NCI-H187 treated with DMSO at 0.1 percent for 48 hours (cell line): Measurements from ENCODE around the gene BLM.
"Not testable (repeated sequence)": the region's sequence is repeated elsewhere in the genome, so short reads cannot be mapped to it uniquely, and the experiment has no call there.

ENCODE experiments used
- DNase-seq: peaks from one replicate; lab custom pipeline; 2025; lab: John Stamatoyannopoulos, UW

The BLM gene

DNA sequence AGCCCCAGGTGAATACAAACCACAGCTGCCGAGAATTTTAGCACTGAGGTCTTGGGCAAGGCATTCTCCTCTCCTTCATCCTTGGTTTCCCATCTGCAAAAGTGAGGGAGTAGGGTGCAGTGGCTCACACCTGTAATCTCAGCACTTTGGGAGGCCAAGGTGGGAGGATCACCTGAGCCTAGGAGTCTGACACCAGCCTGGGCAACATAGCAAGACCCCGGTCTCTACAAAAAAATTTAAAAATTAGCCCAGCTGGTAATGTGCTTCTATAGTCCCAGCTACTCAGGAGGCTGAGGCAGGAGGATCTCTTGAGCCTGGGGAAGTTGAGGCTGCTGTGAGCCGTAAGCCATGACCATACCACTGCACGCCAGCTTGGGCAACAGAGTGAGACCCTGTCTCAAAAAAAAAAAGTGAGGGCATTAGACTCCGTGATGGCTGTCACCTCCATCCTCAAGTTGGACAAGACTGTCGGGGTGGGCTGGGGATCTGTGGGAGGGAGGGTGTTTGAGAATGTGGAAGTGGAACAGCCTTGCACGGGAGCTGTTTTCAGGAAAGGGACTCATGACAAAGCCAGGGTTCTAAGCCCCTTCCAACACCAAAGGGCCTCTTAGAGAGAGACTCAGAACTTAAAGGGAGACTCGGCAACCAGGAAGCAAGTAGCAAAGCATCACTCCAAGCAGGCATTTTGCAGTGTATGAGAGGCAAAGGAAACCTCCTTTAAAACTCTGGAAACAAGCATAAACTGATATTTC lies 105.2 kb downstream of the BLM start:
- no peak for DNase-seq

DNA sequence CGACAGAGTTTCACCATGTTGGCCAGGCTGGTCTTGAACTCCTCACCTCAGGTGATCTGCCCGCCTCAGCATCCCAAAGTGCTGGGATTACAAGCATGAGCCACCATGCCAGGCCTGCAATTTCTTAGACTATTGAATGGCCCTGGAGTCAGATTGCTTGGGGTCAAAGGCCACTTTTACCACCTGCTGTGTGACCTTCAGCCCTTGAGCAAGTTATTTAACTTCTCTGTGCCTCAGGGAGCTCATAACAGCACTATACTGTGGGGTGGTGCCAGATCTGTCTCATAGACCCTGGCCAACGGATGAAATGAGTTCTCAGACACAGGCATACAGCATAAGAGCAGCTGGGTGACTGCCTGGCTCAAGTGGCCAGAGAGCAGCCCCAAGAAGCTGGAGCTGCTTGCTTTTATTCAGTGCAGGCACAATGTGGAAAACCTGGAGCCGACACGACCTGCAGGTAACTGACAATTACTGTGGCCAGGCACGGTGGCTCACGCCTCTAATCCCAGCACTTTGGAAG lies 106.4 kb downstream of the BLM start:
- no peak for DNase-seq

DNA sequence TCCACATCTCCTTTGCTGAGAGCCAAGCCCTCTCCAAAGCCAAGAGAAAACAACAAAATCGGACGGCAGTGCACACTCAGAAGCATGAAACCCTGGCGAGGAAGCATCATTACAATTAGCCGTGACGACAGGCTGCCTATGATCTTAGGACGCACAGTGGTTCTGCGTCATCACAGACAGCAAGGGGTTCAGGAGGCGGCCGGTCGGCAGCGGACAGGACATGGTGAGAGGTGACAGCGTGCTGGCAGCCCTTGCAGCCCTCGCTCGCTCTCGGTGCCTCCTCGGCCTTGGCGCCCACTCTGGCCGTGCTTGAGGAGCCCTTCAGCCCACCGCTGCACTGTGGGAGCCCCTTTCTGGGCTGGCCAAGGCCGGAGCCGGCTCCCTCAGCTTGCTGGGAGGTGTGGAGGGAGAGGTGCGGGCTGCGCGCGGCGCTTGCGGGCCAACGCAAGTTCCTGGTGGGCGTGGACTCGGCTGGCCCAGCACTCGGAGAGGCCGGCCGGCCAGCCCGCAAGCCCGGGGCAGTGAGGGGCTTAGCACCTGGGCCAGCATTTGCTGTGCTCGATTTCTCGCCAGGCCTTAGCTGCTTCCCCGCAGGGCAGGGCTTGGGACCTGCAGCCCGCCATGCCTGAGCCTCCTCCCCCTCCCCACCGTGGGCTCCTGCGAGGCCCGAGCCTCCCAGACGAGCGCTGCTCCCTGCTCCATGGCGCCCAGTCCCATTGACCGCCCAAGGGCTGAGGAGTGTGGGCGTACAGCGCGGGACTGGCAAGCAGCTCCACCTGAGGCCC lies 108.2 kb downstream of the BLM start:
- not testable (repeated sequence) for DNase-seq

DNA sequence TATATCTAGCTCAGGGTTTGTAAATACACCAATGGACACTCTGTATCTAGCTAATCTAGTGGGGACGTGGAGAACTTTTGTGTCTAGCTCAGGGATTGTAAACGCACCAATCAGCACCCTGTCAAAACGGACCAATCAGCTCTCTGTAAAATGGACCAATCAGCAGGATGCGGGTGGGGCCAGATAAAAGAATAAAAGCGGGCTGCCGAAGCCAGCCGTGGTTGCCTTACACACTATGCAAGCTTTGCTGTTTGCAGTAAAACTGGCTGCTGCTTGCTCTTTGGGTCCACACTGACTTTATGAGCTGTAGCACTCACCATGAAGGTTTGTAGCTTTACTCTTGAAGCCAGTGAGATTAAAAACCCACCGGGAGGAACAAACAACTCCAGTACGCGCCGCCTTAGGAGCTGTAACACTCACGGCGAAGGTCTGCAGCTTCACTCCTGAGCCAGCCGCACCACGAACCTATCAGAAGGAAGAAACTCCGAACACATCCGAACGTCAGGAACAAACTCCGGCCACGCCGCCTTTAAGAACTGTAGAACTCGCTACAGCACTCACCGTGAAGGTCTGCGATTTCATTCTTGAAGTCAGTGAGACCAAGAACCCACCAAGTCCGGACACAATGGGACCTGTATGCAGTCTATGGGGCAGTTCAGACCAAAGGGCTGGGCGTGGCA lies 109.2 kb downstream of the BLM start:
- not testable (repeated sequence) for DNase-seq

DNA sequence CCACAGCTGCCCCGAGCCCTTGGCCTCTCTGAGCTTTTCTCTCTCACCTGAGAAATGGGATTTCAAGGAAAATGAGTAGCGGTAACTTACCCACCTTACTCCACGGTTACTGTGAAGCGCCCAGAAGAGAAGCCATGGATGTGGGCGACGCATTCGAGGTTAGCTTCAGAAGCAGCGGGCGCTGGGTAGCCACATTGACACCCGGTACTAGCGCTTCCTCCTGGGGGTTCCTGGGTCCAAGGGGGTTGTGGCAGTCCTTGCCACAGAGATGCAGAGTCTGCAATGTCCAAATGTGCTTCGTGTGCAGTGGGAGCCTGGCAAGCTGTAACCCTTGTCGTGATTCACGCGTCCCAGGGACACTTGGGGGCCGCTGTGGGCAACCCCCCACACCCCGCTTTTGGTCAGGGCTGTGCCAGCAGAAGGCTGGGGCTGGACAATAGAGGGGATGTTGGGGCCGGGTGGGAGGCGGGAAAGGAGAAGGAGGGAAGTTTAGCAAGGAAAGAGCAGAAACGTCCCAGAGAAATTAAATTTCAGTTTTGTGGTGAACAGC lies 109.8 kb downstream of the BLM start:
- DNase-seq = no peak

DNA sequence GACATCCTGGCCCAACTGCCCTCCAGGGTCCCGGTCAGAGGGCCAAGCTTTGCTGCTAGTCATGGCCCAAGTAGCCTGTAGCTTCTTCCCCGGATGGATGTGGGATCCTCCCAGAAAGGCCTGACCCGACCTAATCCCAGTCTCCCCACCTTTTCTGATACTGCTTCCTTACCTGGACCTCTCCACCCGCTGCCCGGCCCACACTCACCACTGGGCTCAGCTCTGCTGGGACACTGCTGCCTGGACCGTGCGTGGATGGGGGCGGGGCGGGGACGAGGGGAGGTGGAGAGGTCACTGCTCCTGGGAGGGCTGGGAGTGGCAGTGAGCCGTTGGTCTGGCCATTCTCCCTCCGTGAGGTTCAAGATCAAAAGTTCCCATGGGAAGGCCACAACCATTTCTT lies 111.0 kb downstream of the BLM start:
- DNase-seq = no peak

DNA sequence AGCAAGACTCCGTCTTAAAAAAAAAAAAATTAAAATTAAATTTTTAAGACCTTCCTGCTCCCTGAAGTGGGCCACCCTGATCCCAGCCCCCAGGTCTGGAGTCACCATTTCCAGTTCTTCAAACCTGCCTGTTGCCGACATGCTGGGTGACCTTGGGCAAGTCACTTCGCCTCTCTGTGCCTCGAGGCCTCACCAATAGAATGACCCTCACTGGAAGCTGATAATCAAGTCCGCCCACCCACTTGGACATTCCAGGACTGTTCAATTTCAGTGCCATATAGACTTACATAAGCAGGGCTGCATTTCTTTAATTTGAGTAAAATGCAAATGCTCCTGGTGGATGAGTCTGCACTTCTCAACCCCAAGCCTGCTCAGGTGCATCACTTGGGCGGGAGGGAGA lies 112.0 kb downstream of the BLM start:
- DNase-seq = no peak

DNA sequence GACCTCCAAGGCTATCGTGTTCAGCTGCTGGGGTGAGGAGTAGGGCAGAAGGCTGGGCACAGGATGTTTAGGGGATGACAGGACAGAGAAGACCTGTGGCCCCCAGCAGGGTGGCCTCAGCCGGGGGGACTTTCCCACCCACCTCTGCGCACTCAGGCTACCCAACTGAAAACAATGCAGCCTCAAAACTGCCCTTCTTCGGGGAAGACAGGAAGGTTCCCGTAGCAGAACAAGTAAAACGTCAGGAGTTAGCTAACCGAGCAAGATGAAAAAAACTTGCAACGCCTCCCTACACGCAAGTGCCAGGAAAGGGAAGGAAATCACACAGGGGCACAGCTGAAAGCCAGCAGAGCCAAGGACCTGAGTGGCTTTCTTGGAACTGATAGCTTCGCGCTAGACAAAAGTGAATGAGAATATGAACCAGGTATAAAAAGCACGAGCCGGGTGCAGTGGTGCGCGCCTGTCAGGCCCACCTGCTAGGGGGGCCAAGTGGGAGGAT lies 112.8 kb downstream of the BLM start:
- no peak for DNase-seq

DNA sequence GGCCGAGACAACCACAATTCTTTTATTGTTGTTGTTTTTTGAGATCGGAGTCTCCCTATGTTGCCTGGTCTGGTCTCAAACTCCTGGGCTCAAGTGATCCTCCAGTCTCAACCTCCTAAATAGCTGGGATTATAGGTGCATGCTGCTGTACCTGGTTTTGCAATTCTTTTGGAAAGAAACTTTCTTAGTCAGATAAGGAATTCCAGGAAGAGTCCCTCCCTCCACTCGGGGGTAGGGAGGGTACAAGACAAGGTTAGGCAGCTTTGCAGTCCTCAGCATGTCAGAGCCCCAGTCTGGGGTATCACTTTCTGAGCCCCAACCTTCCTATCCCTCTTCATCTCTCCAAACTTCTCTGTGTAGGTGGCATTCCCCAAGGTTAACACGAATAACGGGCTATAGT lies 117.5 kb downstream of the BLM start:
- DNase-seq = no peak

DNA sequence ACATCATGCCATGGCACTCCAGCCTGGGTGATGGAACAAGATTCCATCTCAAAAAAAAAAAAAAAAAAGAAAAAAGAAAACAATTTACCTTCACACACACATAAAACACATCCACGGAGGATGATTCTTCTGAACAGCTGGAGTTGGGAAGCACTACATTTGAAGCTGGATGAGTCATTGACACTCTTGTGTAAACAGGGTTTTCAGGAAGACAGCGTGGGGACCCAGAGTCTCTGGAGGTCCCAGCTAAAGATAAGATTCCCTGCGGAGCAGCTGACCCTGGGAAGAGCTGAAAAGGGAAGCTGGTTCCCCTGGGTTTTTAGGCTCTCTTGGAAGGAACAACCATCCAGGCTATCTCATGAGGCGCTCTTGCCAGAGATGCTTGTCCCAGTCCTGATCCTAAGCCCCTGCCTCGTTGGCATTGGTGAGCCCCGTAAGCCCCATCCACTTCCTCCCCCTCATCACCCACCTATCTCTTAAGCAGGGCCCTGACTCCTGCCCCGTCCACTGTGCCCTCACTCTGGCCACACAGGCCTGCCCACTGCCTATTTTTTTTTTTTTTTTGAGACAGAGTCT lies 119.2 kb downstream of the BLM start:
- DNase-seq = no peak

DNA sequence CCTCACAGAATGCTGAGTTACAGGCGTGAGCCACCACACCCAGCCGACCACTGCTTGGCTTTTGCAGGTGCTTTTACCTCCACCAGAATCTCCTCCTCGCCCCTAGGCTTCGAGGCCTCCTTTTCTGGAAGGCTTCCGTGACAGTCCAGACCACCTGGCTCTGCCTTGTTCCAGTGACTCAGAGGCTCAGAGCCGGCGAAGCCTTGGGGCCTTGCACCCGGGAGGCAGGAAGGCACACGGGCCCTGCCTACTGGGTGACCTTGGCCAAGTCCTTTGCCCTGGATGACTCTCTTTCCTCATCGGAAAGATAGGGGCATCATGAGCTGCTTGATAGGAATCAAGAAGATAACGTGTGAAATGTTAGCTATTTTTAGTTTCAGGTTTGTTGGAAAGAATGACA lies 119.9 kb downstream of the BLM start:
- no peak for DNase-seq

DNA sequence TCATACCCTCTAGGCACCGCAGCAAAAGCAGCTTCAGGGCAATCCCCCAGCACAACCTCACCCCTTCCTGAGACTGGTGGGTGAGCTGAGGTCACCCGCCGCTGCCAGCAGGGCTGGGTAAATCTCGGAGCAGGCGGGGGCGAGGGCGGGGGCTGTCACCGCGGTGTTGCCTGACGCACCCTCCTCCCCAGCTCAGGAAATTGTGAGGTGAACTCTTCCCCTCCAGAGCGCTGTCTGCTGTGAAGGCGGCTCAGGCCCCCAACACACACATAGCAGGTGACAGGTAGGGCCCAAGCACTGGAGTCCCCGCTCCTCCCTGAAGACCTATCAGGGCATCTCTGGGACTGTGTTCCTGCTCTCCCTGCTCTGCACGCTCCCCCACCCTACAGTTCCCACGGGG lies 121.0 kb downstream of the BLM start:
- DNase-seq = no peak

DNA sequence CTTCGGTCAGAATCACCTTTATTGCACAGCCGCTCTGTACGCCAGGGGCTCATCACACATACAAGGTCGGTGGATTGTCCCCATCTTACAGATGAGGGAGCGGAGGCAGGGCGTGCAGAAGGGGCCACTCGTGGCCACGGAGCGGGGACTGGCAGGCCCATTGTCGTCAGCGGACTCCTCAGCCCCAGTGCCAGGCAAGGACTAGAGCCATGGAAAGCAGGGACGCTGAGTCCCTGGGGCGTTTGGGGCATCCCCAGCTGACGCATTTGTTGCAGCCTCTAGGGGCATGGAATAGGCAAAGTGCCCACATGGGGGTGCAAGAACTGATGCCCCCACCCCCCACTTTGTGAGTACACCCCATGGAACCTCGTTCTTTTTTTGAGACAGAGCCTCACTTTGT lies 121.4 kb downstream of the BLM start:
- no peak for DNase-seq

DNA sequence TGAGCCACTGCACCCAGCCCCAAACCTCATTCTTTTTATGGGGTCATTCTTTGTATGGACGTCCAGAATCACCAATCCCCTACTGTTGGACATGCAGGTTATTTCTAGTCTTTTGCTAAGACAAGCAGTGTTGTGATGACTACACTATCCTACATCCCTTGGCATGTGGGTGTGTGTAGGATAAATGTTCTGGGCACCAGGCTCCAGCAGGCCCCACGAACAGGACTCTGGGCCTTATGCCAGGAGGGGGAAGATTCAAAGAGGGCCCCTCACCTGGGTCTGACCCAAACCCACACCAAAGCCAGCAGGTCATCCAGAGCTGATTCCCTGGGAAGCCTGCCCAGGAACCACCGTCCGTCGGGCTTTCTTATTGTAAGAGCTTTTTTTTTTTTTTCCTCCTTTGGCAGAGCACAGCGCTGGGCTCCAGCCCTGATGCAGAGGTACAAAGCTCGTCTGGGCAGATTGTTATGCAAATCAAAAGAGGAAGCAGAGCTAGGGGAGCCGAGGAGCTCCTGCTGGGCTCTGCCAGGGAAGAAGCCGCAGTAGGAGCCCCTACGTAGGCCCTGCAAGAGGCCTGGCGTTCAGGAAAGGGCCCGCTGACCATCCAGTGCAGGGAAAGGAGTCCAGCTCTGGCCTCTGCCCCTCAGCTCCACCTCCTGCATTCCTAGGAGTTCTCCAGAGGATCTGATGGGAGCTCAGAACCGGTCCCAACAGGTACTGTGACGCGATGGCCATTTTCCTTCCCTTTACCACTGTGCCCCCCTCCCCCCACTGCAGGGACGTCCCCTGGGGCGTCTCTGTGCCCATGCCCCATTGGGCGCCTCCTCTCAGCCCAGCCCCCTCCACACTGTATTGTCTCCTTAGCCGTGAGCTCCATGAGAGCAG lies 122.3 kb downstream of the BLM start:
- DNase-seq = no peak

DNA sequence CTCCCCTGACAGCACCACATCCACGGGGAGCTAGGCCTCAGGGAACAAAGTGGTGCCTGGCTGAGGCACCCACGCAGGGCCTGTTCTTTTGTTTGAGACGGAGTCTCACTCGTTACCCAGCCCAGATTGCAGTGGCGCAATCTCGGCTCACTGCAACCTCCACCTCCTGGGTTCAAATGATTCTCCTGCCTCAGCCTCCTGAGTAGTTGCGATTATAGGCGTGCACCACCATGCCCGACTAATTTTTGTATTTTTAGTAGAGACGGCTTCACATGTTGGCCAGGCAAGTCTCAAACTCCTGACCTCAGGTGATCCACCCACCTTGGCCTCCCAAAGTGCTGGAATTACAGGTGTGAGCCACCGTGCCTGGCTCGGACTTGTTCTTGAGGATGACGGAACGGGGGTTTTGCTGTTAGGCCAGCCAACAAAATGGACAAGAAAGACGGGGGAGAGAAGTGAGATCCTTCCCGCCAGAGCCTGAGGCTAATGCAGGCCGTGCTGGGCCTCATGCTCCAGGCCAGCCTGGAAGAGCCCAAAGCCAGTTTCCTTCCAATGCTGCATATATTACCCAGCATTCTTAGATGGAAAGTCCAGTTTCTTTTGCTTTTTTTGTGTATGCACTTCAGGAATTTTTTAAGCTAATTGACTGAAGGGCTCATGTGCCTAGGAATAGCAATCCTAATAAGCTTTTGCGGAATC lies 123.2 kb downstream of the BLM start:
- no peak for DNase-seq

DNA sequence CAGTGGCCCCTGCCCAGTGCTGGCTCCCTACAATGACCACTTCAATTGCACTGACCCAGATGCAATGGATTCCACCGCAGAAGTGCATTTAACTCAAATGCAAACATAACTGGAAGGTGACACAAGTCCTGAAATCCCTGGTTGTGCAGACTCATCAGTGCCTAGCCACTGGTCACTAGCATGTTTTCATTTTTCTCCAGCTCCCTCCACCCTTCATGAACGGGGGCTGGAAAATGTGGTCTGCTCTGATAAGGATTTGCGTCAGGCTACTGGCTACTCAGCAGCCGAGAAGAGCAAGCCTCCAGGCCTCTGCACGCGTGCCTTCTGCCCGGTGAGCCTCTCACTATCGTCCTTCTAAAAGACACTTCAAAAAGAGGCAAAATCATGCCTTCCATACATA lies 123.8 kb downstream of the BLM start:
- no peak for DNase-seq

DNA sequence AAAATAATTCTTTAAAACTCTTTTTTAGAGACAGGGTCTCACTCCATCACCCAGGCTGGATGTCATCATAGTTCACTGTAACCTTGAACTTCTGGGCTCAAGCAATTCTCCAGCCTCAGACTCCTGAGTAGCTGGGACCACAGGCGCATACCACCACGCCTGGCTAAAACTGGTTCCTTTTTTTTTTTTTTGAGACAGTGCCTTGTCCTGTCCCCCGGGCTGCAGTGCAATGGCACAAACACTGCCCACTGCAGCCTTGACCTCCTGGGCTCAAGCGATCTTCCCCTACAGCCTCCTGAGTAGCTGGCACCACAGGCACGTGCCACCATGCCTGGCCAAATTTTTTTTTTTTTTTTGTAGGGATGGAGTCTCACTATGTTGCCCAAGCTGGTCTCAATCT lies 127.5 kb downstream of the BLM start:
- DNase-seq = no peak

DNA sequence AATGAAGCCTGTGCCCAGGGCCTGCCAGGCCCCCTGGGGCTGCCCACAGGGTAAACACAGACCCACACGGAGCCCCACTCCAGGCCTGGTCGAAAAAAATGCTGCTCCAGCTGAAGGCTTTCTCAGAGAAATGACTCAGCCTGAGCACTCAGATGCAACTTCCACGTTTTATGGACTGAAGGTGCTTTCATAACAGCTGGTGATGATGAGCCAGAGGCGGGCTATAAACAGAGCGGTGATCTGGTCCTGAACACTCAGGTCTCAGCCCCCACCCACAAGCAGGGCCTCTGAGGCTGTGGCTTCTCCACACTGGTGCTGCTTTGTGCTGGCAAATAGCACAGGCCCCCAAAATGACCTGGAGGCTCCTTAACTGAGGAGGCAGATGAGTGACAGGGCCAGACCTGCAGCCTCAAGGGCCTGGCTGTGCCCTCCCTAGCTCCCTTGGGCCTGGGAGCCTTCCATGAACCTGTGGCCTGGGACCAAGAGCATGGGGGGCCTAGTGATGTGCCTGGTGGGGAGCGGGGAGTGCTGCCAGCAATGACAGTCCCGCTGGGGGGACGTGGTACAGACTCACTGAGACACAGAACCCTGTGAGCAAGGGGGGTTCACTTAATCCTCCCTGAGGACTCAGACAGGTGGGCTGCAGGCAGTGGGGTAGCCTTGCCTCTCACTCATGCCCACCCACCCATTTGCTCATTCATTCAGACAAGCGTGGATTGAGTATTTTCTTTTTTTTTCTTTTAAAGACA lies 128.2 kb downstream of the BLM start:
- DNase-seq = no peak

DNA sequence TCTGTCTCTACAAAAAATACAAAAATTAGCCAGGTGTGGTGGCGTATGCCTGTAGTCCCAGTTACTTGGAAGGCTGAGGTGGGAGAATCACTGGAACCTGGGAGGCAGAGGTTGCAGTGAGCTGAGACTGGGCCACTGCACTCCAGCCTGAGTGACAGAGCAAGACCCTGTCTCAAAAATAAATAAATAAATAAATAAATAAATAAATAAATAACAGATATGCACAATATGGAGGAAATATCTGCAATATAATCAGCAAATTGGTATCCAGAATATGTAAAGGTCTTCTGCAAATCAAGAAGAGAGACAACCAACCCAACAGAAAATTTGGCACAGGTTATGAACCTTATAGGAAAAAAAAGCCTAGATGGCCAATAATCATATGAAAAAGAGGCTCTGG lies 132.3 kb downstream of the BLM start:
- DNase-seq = not testable (repeated sequence)

DNA sequence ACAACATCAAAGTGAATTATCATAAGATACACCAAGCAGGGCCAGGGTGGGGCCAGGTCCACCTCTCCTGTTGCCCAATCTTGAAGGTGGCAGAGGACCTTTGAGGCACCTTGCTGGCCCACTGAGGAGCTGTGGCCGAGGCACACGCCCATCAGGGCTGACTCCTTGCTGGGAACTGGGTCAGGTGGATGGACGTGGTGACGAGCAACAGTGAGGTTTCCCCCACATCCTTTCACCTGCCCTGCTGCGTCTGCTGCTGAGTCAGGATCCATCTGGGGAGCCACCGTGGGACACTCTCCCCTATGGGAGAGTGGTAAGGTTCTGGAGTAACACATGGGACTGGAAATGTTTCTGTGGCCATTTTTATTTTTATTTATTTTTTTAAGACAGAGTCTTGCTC lies 134.0 kb downstream of the BLM start:
- DNase-seq = no peak
